Lower lobe of right lung (tissue), 2 donors: ENCODE results near the gene CHST13. TPM values are rescaled to one million over a fixed set of nuclear protein-coding genes. Genes with fewer than 3 reads are reported as not detected.

Experiments used
- ATAC-seq, 2 donors: fragments of 200-7000 bp; cut with Tn5 transposase; one replicate each; pipeline ENCODE4 v1.9.1; 2020 to 2022; ENCODE audit warnings: mild to moderate bottlenecking in 2 of 2, moderate library complexity in 2 of 2
- DNase-seq: peaks from one replicate; pipeline ENCODE4 v3.0.0-alpha.2; 2020
- H3K27ac ChIP-seq: fragments of 200-600 bp; one replicate; pipeline ENCODE4 v1.8.0; 2022
- H3K27me3 ChIP-seq: fragments of 200-600 bp; one replicate; pipeline ENCODE4 v1.8.0; 2022; ENCODE audit warnings: low read depth
- H3K36me3 ChIP-seq: fragments of 200-600 bp; one replicate; pipeline ENCODE4 v1.8.0; 2022; ENCODE audit warnings: mild to moderate bottlenecking
- H3K4me1 ChIP-seq: fragments of 200-600 bp; one replicate; pipeline ENCODE4 v1.8.0; 2022
- H3K4me3 ChIP-seq: fragments of 200-600 bp; one replicate; pipeline ENCODE4 v1.8.0; 2022; ENCODE audit warnings: mild to moderate bottlenecking
- H3K9me3 ChIP-seq: fragments of 200-600 bp; one replicate; pipeline ENCODE4 v1.8.0; 2022
- CTCF ChIP-seq: fragments of 200-600 bp; IDR thresholded peaks from one replicate; pipeline ENCODE4 v1.8.0; 2022; ENCODE audit warnings: antibody characterized with exemption, mild to moderate bottlenecking
- intact Hi-C: fragments of 100-400 bp; cut with DNase I; formaldehyde crosslinking; loops from one replicate; pipeline ENCODE4 v1.11.0; 2022
- total RNA-seq: library from RNA; stranded (reverse); fragmentation: NEBNext Ultra II Directional; extraction: Animal tissue kit (Norgen Biotek cat#: 25700); gene quantifications from one replicate; pipeline ENCODE4 v1.2.1, GENCODE V29; 2021
- donor health status: DM: no; HTN: yes; CAD: no; lungs with severe emphysema.

The CHST13 gene
- total RNA-seq, 1 donor from 2014 or later: 1.5 TPM

- Histone ChIP-seq H3K36me3 (no peaks in the 10 kb centered on the region), H3K4me1 (no peaks in the 10 kb centered on the region), H3K27me3 (no peaks in the 10 kb centered on the region), H3K9me3 (no peaks in the 10 kb centered on the region), H3K4me3 (no peak overlapping the region), H3K27ac (no peak overlapping the region)
- no peak for ATAC-seq
- no peak for TF ChIP-seq CTCF
- no peak for DNase-seq
- intact Hi-C loops: no loop called here
Measured at GRCh38 chr3:126488886-126489569, 34.9 kb upstream of the CHST13 start.

GRCh38 chr3:126490619-126491018 is 33.3 kb upstream of the CHST13 start:
- DNase-seq (no peak), ATAC-seq (no peak)
- Histone ChIP-seq H3K36me3 (no peaks in the 10 kb centered on the region), H3K9me3 (no peaks in the 10 kb centered on the region), H3K4me1 (no peaks in the 10 kb centered on the region), H3K4me3 (no peak overlapping the region), H3K27me3 (no peaks in the 10 kb centered on the region), H3K27ac (no peak overlapping the region)
- TF ChIP-seq CTCF: no peak
- intact Hi-C loops: no loop called here

- Histone ChIP-seq H3K4me3 (no peak overlapping the region), H3K27ac (no peak overlapping the region), H3K27me3 (no peaks in the 10 kb centered on the region), H3K9me3 (no peaks in the 10 kb centered on the region), H3K4me1 (no peaks in the 10 kb centered on the region), H3K36me3 (no peaks in the 10 kb centered on the region)
- ATAC-seq (no peak), DNase-seq (peak; percentile 32)
- intact Hi-C loops: no loop called here
- TF ChIP-seq CTCF: no peak
Measured at GRCh38 chr3:126491221-126492013, 32.5 kb upstream of the CHST13 start.

- H3K27ac ChIP-seq: no peak overlapping the region
- no peaks in the 10 kb centered on the region for H3K36me3 ChIP-seq
- H3K9me3 ChIP-seq: no peaks in the 10 kb centered on the region
- no peak overlapping the region for H3K4me3 ChIP-seq
- no peaks in the 10 kb centered on the region for H3K27me3 ChIP-seq
- no peak for TF ChIP-seq CTCF
- DNase-seq: no peak
- H3K4me1 ChIP-seq: no peaks in the 10 kb centered on the region
- intact Hi-C loops: no loop called here
- no peak for ATAC-seq
Measured at GRCh38 chr3:126493051-126493450, 30.9 kb upstream of the CHST13 start.

GRCh38 chr3:126493739-126494138 is 30.2 kb upstream of the CHST13 start:
- intact Hi-C loops: no loop called here
- Histone ChIP-seq H3K36me3 (no peaks in the 10 kb centered on the region), H3K9me3 (no peaks in the 10 kb centered on the region), H3K27ac (no peak overlapping the region), H3K4me3 (no peak overlapping the region), H3K27me3 (no peaks in the 10 kb centered on the region), H3K4me1 (no peaks in the 10 kb centered on the region)
- no peak for TF ChIP-seq CTCF
- DNase-seq: no peak
- ATAC-seq: no peak
